AG09309 (cell line): ENCODE measurements around the gene GPR87.
A peak's percentile ranks its signal among the peaks of the same experiment; 100 is the strongest.

Experiments used
- DNase-seq: peaks from one replicate; pipeline ENCODE4 v3.0.0-alpha.2; 2010; ENCODE audit warnings: low read depth
- H3K4me3 ChIP-seq: 2 replicates; pipeline ENCODE4 v1.5.1; 2011; ENCODE audit warnings: mild to moderate bottlenecking, low read depth, low read length, moderate library complexity; ENCODE audit not compliant: control insufficient read depth
- CTCF ChIP-seq: IDR thresholded peaks from 2 replicates; pipeline ENCODE4 v1.5.1; 2011; ENCODE audit warnings: mild to moderate bottlenecking, low read depth, low read length, inconsistent platforms; ENCODE audit not compliant: insufficient read depth, control insufficient read depth; ENCODE audit errors: missing control alignments

Gene GPR87

GRCh38 chr3:151329363-151329762 is 12.7 kb upstream of the GPR87 start, which contains the start of gene P2RY13:
Gene P2RY13 (minus strand): TSS chr3:151329549. CDS start chr3:151329528, 21 bp downstream.
- H3K4me3 ChIP-seq, result no peak within 1 kb of the TSS
- no peak for DNase-seq
- no peak for TF ChIP-seq CTCF

GRCh38 chr3:151328298-151328995 is 11.8 kb upstream of the GPR87 start:
- H3K4me3 ChIP-seq, result no peak overlapping the region
- no peak for TF ChIP-seq CTCF
- no peak for DNase-seq

GRCh38 chr3:151327571-151328198 is 11.1 kb upstream of the GPR87 start:
- DNase-seq, result no peak
- peak; percentile 40 for TF ChIP-seq CTCF
- H3K4me3 ChIP-seq, result no peak overlapping the region

GRCh38 chr3:151322511-151322910 is 5.9 kb upstream of the GPR87 start:
- TF ChIP-seq CTCF, result no peak

GRCh38 chr3:151321526-151321925 is 4.9 kb upstream of the GPR87 start:
- DNase-seq, result no peak
- H3K4me3 ChIP-seq, result no peak overlapping the region
- no peak for TF ChIP-seq CTCF

More at GRCh38 chr3:151322511-151322910, 5.9 kb upstream of the GPR87 start:
- no peak for DNase-seq
- no peak overlapping the region for H3K4me3 ChIP-seq

- H3K4me3 ChIP-seq, result no peak overlapping the region
- no peak for DNase-seq
- no peak for TF ChIP-seq CTCF
These were observed 3.5 kb upstream of the GPR87 start for GRCh38 chr3:151320131-151320530.
